ENCODE data around the gene CELF2. TPM values are rescaled to one million over a fixed set of nuclear protein-coding genes. Genes with fewer than 3 reads are reported as not detected.

CELF2 gene
- total RNA-seq, 2 donors from 2014 or later = 10.4 to 11.2 TPM

DNA sequence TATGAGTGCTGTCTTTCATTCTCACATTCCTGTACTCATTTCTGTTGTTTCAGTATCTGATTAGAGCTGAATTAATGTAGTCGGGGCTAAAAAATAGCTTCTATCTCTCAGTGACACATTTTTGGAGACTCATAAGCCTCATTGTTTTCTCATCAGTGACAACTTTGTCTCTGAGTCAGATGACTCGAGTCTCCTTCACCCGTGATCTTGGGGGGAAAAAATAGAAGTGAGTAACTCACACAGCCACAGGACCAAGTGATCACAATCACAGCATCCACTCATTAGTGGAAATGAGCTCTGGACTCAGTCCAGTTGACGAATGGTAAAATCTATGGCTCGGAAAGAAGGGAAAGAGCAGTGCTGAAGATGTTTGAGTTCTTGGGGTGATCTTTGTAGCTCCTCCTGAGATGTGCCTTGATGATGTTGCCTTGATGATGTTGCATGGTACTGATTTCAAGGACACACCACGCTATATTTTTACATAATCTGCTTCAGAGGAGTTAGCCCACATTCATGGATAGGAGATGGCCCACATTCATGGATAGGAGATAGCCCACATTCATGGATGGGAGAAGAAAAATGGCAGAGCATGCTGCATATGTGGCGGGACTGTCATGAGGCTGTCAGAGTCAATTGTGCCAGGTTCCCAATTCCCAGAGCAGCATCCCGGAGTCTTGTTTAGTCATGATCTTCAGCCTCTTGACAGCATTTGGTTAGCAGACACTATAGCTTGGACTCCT lies 214.7 kb downstream of the CELF2 start:
- H3K27me3 ChIP-seq = no peaks in the 10 kb centered on the region
- H3K4me1 ChIP-seq = no peaks in the 10 kb centered on the region
- no peak for DNase-seq
- 71 to 72% methylated on average over 8 of the region's 8 CpGs for WGBS, 2 donors
- ATAC-seq = no peak
- no peak overlapping the region for H3K4me3 ChIP-seq
- intact Hi-C loops (cut with DNase I) = no loop called here
- H3K9me3 ChIP-seq = no peaks in the 10 kb centered on the region
- no peak overlapping the region for H3K27ac ChIP-seq
- no peak for TF ChIP-seq POLR2A (IDR thresholded peaks at IDR 0.05)
- TF ChIP-seq, protein P1, sequence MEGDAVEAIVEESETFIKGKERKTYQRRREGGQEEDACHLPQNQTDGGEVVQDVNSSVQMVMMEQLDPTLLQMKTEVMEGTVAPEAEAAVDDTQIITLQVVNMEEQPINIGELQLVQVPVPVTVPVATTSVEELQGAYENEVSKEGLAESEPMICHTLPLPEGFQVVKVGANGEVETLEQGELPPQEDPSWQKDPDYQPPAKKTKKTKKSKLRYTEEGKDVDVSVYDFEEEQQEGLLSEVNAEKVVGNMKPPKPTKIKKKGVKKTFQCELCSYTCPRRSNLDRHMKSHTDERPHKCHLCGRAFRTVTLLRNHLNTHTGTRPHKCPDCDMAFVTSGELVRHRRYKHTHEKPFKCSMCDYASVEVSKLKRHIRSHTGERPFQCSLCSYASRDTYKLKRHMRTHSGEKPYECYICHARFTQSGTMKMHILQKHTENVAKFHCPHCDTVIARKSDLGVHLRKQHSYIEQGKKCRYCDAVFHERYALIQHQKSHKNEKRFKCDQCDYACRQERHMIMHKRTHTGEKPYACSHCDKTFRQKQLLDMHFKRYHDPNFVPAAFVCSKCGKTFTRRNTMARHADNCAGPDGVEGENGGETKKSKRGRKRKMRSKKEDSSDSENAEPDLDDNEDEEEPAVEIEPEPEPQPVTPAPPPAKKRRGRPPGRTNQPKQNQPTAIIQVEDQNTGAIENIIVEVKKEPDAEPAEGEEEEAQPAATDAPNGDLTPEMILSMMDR (IDR thresholded peaks at IDR 0.05) = no peak
- no peaks in the 10 kb centered on the region for H3K36me3 ChIP-seq (replicated peaks in 1 of 2; ENCODE audit: insufficient read depth in 1 of 2, low read depth in 2 of 2)

DNA sequence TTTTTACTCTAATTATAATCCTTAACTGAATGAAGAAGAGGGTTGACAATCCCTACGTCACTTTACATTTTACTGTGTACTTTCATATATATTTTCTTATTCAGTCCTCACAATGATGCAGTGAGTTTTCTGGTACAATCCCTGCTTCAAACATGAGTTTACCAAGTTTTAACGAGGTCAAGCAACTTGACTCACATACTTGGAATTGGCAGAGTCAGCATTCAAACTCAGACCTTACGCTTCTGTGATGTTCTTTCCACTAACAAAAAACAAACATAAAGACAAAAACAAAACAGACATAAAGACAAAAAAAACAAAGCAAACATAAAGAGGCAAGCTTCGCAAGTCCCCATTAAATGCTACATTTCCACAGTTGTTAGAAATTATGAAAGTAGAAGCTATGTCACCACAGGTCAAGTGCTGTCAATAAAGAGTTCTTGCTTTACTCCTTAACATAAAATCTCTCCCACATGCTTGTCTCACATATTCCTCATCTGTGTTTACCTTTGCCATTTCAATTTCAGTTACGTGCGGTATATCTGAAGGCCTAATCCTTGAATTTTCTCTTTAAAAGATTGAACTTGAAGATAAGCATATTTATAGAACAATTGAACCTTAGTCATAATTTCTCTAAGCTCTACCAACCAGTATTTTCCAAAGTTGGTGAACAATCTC lies 217.3 kb downstream of the CELF2 start:
- WGBS, 2 donors = 75 to 78% methylated on average over 6 of the region's 6 CpGs
- Histone ChIP-seq H3K36me3 (replicated peaks in 1 of 2; ENCODE audit: insufficient read depth in 1 of 2, low read depth in 2 of 2) (no peaks in the 10 kb centered on the region), H3K27ac (no peak overlapping the region), H3K9me3 (no peaks in the 10 kb centered on the region), H3K4me3 (no peak overlapping the region), H3K4me1 (no peaks in the 10 kb centered on the region), H3K27me3 (no peaks in the 10 kb centered on the region)
- no peak for DNase-seq
- ATAC-seq = no peak
- intact Hi-C loops (cut with DNase I) = no loop called here
- no peak for TF ChIP-seq POLR2A (IDR thresholded peaks at IDR 0.05)
- TF ChIP-seq, protein P1 (IDR thresholded peaks at IDR 0.05) = no peak

DNA sequence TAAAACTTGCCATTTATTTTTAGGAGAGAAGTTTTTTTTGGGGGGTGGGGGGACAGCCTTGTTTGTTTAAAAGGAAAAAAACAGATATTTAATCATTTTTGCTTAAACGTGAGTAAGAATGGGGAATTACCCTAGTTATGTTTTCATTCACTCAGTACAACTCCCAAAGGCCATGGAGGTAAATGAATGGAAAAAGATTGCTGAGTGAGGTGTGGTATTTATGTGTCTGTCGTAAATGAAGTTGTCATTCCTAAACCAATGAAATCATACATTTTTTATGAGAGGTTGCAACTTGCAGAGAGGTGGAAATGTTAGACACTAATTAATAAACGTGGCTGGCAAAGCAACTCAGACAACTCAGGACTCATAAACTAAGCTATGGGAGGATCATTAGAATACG lies 218.1 kb downstream of the CELF2 start:
- no peak for DNase-seq
- no peak overlapping the region for H3K4me3 ChIP-seq
- ATAC-seq = no peak
- H3K27ac ChIP-seq = no peak overlapping the region
- intact Hi-C loops (cut with DNase I) = no loop called here
- WGBS, 2 donors = 54 to 61% methylated on average over 4 of the region's 4 CpGs
- H3K9me3 ChIP-seq = no peaks in the 10 kb centered on the region
- H3K27me3 ChIP-seq = no peaks in the 10 kb centered on the region
- H3K36me3 ChIP-seq (replicated peaks in 1 of 2; ENCODE audit: insufficient read depth in 1 of 2, low read depth in 2 of 2) = no peaks in the 10 kb centered on the region
- H3K4me1 ChIP-seq = no peaks in the 10 kb centered on the region
- TF ChIP-seq, protein P1 (IDR thresholded peaks at IDR 0.05) = no peak
- TF ChIP-seq POLR2A (IDR thresholded peaks at IDR 0.05) = no peak

DNA sequence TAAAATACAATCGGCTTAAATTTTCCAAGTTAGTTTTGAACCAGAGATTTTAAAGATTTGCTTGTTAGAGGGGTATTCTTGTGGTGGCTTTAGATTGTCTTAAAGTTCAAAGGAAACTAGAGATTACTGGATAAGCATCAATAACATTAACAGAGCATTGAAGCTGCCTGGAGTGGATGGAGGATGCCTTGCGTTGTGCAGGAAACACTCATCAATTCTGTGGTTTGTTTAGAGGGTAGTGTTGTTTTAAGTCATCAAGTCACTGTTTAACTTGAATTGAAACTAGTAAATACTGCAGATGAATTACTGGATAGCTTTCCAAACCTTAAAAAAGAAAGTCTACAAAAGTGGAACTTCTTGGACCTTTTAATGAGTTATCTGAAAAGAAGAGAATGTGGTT lies 218.6 kb downstream of the CELF2 start:
- Histone ChIP-seq H3K27ac (no peak overlapping the region), H3K4me3 (no peak overlapping the region), H3K9me3 (no peaks in the 10 kb centered on the region), H3K27me3 (no peaks in the 10 kb centered on the region), H3K36me3 (replicated peaks in 1 of 2; ENCODE audit: insufficient read depth in 1 of 2, low read depth in 2 of 2) (no peaks in the 10 kb centered on the region), H3K4me1 (no peaks in the 10 kb centered on the region)
- WGBS, 2 donors = 26 to 38% methylated on average over 2 of the region's 2 CpGs
- DNase-seq = no peak
- TF ChIP-seq POLR2A (IDR thresholded peaks at IDR 0.05) = no peak
- TF ChIP-seq, protein P1 (IDR thresholded peaks at IDR 0.05) = no peak
- no peak for ATAC-seq
- intact Hi-C loops (cut with DNase I) = no loop called here

All from body of pancreas (tissue), 4 donors.